ENCODE data around the gene PJA2. TPM values are rescaled to one million over a fixed set of nuclear protein-coding genes. Genes with fewer than 3 reads are reported as not detected.

PJA2 gene
- total RNA-seq, 4 donors from 2014 or later = 74.3 to 229 (median 135) TPM

GRCh38 chr5:109365653-109366052, 44.1 kb downstream of the PJA2 start:
- no peak overlapping the region for H3K27ac ChIP-seq
- no peaks in the 10 kb centered on the region for H3K27me3 ChIP-seq
- TF ChIP-seq POLR2A (IDR thresholded peaks at IDR 0.05) = no peak
- TF ChIP-seq CTCF (IDR thresholded peaks at IDR 0.05) = no peak
- H3K4me1 ChIP-seq = no peaks in the 10 kb centered on the region
- no peak for DNase-seq
- H3K36me3 ChIP-seq = no peaks in the 10 kb centered on the region
- peaks cover 0 to 6% of the 10 kb centered on the region in 2 donors for H3K9me3 ChIP-seq
- intact Hi-C loops (cut with DNase I; ENCODE audit: low total_unique reads) = no loop called here
- no peak overlapping the region for H3K4me3 ChIP-seq

GRCh38 chr5:109364977-109365376, 44.8 kb downstream of the PJA2 start:
- peaks cover 0 to 6% of the 10 kb centered on the region in 2 donors for H3K9me3 ChIP-seq
- H3K4me3 ChIP-seq = no peak overlapping the region
- no peaks in the 10 kb centered on the region for H3K4me1 ChIP-seq
- no peaks in the 10 kb centered on the region for H3K27me3 ChIP-seq
- intact Hi-C loops (cut with DNase I; ENCODE audit: low total_unique reads) = no loop called here
- no peak overlapping the region for H3K27ac ChIP-seq
- no peaks in the 10 kb centered on the region for H3K36me3 ChIP-seq
- DNase-seq = no peak
- TF ChIP-seq CTCF (IDR thresholded peaks at IDR 0.05) (no peak), POLR2A (IDR thresholded peaks at IDR 0.05) (no peak)

- Histone ChIP-seq H3K27me3 (no peaks in the 10 kb centered on the region), H3K27ac (no peak overlapping the region), H3K4me1 (no peaks in the 10 kb centered on the region), H3K36me3 (peaks cover 0 to 2% of the 10 kb centered on the region in 2 donors), H3K9me3 (no peaks in the 10 kb centered on the region), H3K4me3 (no peak overlapping the region)
- TF ChIP-seq POLR2A (IDR thresholded peaks at IDR 0.05) (no peak), CTCF (IDR thresholded peaks at IDR 0.05) (no peak)
- DNase-seq = no peak
- intact Hi-C loops (cut with DNase I; ENCODE audit: low total_unique reads) = no loop called here
Measured at GRCh38 chr5:109359642-109360041, 50.1 kb downstream of the PJA2 start.

- no peak for DNase-seq
- H3K36me3 ChIP-seq = peaks cover 0 to 2% of the 10 kb centered on the region in 2 donors
- no peaks in the 10 kb centered on the region for H3K4me1 ChIP-seq
- H3K27ac ChIP-seq = no peak overlapping the region
- TF ChIP-seq CTCF (IDR thresholded peaks at IDR 0.05) = no peak
- no peak for TF ChIP-seq POLR2A (IDR thresholded peaks at IDR 0.05)
- intact Hi-C loops (cut with DNase I; ENCODE audit: low total_unique reads) = no loop called here
- H3K9me3 ChIP-seq = no peaks in the 10 kb centered on the region
- H3K27me3 ChIP-seq = no peaks in the 10 kb centered on the region
- no peak overlapping the region for H3K4me3 ChIP-seq
Measured at GRCh38 chr5:109357807-109358206, 52.0 kb downstream of the PJA2 start.

- H3K4me3 ChIP-seq = no peak overlapping the region
- no peaks in the 10 kb centered on the region for H3K4me1 ChIP-seq
- H3K36me3 ChIP-seq = peaks cover 0 to 2% of the 10 kb centered on the region in 2 donors
- no peak overlapping the region for H3K27ac ChIP-seq
- no peak for TF ChIP-seq CTCF (IDR thresholded peaks at IDR 0.05)
- TF ChIP-seq POLR2A (IDR thresholded peaks at IDR 0.05) = no peak
- no peak for DNase-seq
- H3K27me3 ChIP-seq = no peaks in the 10 kb centered on the region
- no peaks in the 10 kb centered on the region for H3K9me3 ChIP-seq
- intact Hi-C loops (cut with DNase I; ENCODE audit: low total_unique reads) = no loop called here
Measured at GRCh38 chr5:109354761-109355160, 55.0 kb downstream of the PJA2 start.
